Subcutaneous adipose tissue (tissue), 4 donors: ENCODE results near the gene SDSL. TPM values are rescaled to one million over a fixed set of nuclear protein-coding genes. Genes with fewer than 3 reads are reported as not detected.

ENCODE experiments used
- CTCF ChIP-seq: fragments of 450-650 bp; IDR thresholded peaks from one replicate; pipeline ENCODE4 v1.5.1; 2016; ENCODE audit warnings: low read depth, mild to moderate bottlenecking, control low read depth, antibody characterized with exemption, moderate library complexity
- total RNA-seq, 4 donors: library from RNA; depleted of rRNA; stranded (reverse); fragments of >200 nt; gene quantifications; one replicate each; pipeline ENCODE4 v1.1.0, GENCODE V29; 2016

The SDSL gene
- total RNA-seq, 4 donors from 2014 or later, result 2.9 to 12.1 (median 6.3) TPM

- TF ChIP-seq CTCF, result no peak
Observed at GRCh38 chr12:113476176-113476986, 54.2 kb downstream of the SDSL start.

- no peak for TF ChIP-seq CTCF
Observed at GRCh38 chr12:113477171-113477841, 55.1 kb downstream of the SDSL start.

- no peak for TF ChIP-seq CTCF
Observed at GRCh38 chr12:113477842-113478215, 55.6 kb downstream of the SDSL start.

GRCh38 chr12:113478351-113479011, 56.3 kb downstream of the SDSL start:
- TF ChIP-seq CTCF, result no peak

DNA sequence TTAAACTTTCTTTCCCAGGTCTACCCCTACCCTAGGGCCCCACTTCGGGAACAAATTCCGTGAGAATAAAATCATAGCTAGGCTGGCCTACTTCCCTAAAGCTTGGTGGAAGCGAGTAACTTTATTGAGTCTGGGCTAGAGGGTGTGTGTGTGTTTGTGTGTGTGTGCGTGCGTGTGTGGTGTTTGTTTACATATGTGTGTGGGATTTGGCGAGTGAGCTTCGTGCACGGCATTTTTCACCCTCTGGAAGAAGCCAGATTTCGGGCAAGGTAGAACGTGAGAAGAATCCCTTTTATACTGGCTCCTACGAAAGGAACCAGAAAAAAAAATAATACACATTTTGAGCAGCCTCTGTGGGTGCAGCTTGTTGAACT, 57.0 kb downstream of the SDSL start:
- TF ChIP-seq CTCF, result no peak

- TF ChIP-seq CTCF, result no peak
Observed at GRCh38 chr12:113479590-113480335, 57.6 kb downstream of the SDSL start.
